Osteoblast (primary cell): ENCODE data around the gene SHC2. TPM values are rescaled to one million over a fixed set of nuclear protein-coding genes. Genes with fewer than 3 reads are reported as not detected.

ENCODE experiments used
- DNase-seq: peaks from one replicate; pipeline ENCODE4 v3.0.0; 2011; ENCODE audit warnings: low spot score, mixed read lengths; ENCODE audit not compliant: insufficient read length; ENCODE audit errors: missing footprints
- H2AFZ ChIP-seq: 2 replicates; pipeline ENCODE4 v1.6.0; 2011; ENCODE audit warnings: mild to moderate bottlenecking, low read length
- H3K27ac ChIP-seq: 2 replicates; pipeline ENCODE4 v1.5.1; 2011; ENCODE audit warnings: mild to moderate bottlenecking, low read depth, low read length, moderate library complexity
- H3K27me3 ChIP-seq: 2 replicates; pipeline ENCODE4 v1.6.0; 2012; ENCODE audit warnings: mild to moderate bottlenecking, control low read depth, inconsistent platforms, low read length, moderate library complexity; ENCODE audit not compliant: insufficient read depth
- H3K36me3 ChIP-seq: 2 replicates; pipeline ENCODE4 v1.5.1; 2011; ENCODE audit warnings: mild to moderate bottlenecking, low read length, control low read depth, moderate library complexity; ENCODE audit not compliant: insufficient read depth
- H3K4me1 ChIP-seq: 2 replicates; pipeline ENCODE4 v1.5.1; 2011; ENCODE audit warnings: mild to moderate bottlenecking, low read length, control low read depth, moderate library complexity; ENCODE audit not compliant: insufficient read depth
- H3K4me2 ChIP-seq: 2 replicates; pipeline ENCODE4 v1.6.0; 2011; ENCODE audit warnings: mild to moderate bottlenecking, low read length; ENCODE audit not compliant: insufficient read depth
- H3K4me3 ChIP-seq: fragments of 200-600 bp; sonication (generic); 3 replicates; pipeline ENCODE4 v1.5.1; 2012; ENCODE audit warnings: mild to moderate bottlenecking, low read length, inconsistent platforms; ENCODE audit not compliant: insufficient read depth
- H3K79me2 ChIP-seq: 2 replicates; pipeline ENCODE4 v1.6.0; 2012; ENCODE audit warnings: mild to moderate bottlenecking, low read length, control low read depth, inconsistent platforms; ENCODE audit not compliant: insufficient read depth
- H3K9me3 ChIP-seq: 2 replicates; pipeline ENCODE4 v1.5.1; 2011; ENCODE audit warnings: low read depth, low read length, control low read depth
- H4K20me1 ChIP-seq: 2 replicates; pipeline ENCODE4 v1.6.0; 2012; ENCODE audit warnings: mild to moderate bottlenecking, low read length, control low read depth; ENCODE audit not compliant: insufficient read depth
- total RNA-seq: library from RNA; depleted of rRNA; stranded (reverse); fragments of >200 nt; gene quantifications from 2 replicates; pipeline ENCODE4 v1.2.3, GENCODE V29; 2012
- TF ChIP-seq, protein P1 (sequence below): IDR thresholded peaks from 2 replicates; pipeline ENCODE4 v1.5.1; 2011; ENCODE audit warnings: mild to moderate bottlenecking, low read depth, low read length, moderate library complexity; ENCODE audit errors: extremely low read depth

Gene SHC2
- total RNA-seq, 1 donor: 0.36 TPM

DNA sequence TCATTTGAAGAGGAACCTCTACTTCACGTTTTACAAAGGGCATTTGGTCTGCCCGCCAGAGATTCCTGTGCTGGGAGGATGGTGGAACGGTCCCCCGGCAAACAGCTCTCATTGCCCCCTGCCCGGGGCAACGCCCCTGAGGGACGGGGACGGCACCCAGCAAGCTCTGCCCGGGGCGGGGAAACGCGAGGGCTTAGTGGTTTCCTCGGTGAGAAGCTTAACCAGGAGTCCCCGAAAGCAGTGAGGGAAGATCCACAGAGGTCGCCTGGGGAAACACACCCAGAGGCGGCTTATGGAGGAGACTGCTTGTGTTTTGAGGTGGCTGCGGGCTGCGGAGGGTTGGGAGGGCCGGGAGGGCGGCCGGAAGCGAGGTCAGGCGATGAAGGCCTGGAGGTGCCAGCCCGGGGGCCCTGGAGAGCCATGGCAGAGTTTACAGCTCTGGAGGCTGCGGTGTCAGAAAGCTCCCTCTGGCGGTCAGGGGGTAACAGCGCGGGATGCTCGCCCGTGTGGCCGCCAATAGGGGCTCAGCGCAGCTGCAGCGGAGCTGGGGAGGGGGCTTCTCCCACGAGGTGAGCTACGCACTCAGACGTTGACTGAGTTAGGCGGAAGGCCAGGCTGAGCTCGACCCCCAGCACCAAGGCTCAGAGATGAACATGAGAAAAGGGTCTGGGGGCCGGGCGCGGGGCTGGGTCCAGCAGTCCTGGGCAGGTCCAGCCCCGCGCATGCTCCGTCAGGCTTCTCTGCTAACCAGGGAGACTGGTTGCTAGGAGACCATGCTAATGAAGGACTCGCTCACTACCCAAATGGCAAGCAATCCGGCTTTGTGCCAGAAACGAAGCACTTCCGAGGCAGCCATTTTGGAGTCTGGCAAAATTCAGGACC, 45.8 kb upstream of the SHC2 start:
- TF ChIP-seq, protein P1, sequence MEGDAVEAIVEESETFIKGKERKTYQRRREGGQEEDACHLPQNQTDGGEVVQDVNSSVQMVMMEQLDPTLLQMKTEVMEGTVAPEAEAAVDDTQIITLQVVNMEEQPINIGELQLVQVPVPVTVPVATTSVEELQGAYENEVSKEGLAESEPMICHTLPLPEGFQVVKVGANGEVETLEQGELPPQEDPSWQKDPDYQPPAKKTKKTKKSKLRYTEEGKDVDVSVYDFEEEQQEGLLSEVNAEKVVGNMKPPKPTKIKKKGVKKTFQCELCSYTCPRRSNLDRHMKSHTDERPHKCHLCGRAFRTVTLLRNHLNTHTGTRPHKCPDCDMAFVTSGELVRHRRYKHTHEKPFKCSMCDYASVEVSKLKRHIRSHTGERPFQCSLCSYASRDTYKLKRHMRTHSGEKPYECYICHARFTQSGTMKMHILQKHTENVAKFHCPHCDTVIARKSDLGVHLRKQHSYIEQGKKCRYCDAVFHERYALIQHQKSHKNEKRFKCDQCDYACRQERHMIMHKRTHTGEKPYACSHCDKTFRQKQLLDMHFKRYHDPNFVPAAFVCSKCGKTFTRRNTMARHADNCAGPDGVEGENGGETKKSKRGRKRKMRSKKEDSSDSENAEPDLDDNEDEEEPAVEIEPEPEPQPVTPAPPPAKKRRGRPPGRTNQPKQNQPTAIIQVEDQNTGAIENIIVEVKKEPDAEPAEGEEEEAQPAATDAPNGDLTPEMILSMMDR: peak; percentile 92
- DNase-seq: peak; percentile 100
- Histone ChIP-seq H3K4me1 (peaks cover 13% of the 10 kb centered on the region), H3K9me3 (no peaks in the 10 kb centered on the region), H4K20me1 (peaks cover 5% of the 10 kb centered on the region), H2AFZ (peak overlapping the region; percentile 90), H3K79me2 (peaks cover 16% of the 10 kb centered on the region), H3K36me3 (no peaks in the 10 kb centered on the region), H3K4me3 (peak overlapping the region; percentile 99), H3K27ac (peak overlapping the region; percentile 97), H3K4me2 (peak overlapping the region; percentile 98), H3K27me3 (no peaks in the 10 kb centered on the region)

DNA sequence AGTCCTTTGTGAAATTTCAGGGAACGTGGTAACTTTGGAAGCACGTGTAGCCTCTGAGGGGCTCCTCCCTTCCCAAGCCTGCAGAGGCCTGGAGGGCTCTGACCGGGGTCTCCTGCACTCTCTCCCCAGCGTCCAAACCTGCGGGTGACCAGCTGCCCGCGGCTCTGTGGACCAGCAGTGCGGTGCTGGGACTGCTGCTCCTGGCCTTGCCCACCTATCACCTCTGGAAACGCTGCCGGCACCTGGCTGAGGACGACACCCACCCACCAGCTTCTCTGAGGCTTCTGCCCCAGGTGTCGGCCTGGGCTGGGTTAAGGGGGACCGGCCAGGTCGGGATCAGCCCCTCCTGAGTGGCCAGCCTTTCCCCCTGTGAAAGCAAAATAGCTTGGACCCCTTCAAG, 43.8 kb upstream of the SHC2 start:
- peaks cover 13% of the 10 kb centered on the region for H3K4me1 ChIP-seq
- no peak overlapping the region for H3K4me3 ChIP-seq
- peak; percentile 66 for DNase-seq
- H4K20me1 ChIP-seq: peaks cover 5% of the 10 kb centered on the region
- TF ChIP-seq, protein P1: no peak
- peaks cover 4% of the 10 kb centered on the region for H3K27me3 ChIP-seq
- H3K36me3 ChIP-seq: no peaks in the 10 kb centered on the region
- H2AFZ ChIP-seq: no peak overlapping the region
- no peak overlapping the region for H3K27ac ChIP-seq
- peaks cover 16% of the 10 kb centered on the region for H3K79me2 ChIP-seq
- H3K9me3 ChIP-seq: no peaks in the 10 kb centered on the region
- H3K4me2 ChIP-seq: no peak overlapping the region

DNA sequence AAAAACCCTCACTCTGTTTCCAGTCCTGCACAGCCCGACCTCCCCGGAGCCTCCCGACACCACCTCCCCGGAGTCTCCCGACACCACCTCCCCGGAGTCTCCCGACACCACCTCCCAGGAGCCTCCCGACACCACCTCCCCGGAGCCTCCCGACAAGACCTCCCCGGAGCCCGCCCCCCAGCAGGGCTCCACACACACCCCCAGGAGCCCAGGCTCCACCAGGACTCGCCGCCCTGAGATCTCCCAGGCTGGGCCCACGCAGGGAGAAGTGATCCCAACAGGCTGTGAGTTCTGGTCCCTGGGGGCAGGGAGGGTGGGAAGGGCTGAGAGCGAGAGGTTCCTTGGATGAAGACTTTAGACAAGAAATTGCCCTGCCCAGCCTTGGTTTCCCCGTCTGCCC, 40.8 kb upstream of the SHC2 start:
- Histone ChIP-seq H3K4me2 (no peak overlapping the region), H3K27me3 (peaks cover 21% of the 10 kb centered on the region)
- DNase-seq: peak; percentile 67

More for the DNA sequence above, 40.8 kb upstream of the SHC2 start:
- H3K4me1 ChIP-seq: peaks cover 4% of the 10 kb centered on the region
- H4K20me1 ChIP-seq: no peaks in the 10 kb centered on the region
- no peaks in the 10 kb centered on the region for H3K9me3 ChIP-seq
- no peak overlapping the region for H3K4me3 ChIP-seq
- no peaks in the 10 kb centered on the region for H3K79me2 ChIP-seq
- H3K36me3 ChIP-seq: no peaks in the 10 kb centered on the region
- no peak overlapping the region for H2AFZ ChIP-seq
- TF ChIP-seq, protein P1: no peak
- no peak overlapping the region for H3K27ac ChIP-seq
